Sigmoid colon (tissue), 7 donors: ENCODE results near the gene ETV1. TPM values are rescaled to one million over a fixed set of nuclear protein-coding genes. Genes with fewer than 3 reads are reported as not detected.
A peak's percentile ranks its signal among the peaks of the same experiment; 100 is the strongest.

ENCODE experiments used
- DNase-seq: peaks from one replicate; pipeline ENCODE4 v3.0.0-alpha.2; 2019
- H3K27ac ChIP-seq, 4 donors: fragments of 200-600 bp; sonication (generic); one replicate each; pipeline ENCODE4 v1.5.1; 2016 to 2019; ENCODE audit warnings: mild to moderate bottlenecking in 1 of 4
- H3K27me3 ChIP-seq, 3 donors: fragments of 200-600 bp; sonication (generic); one replicate each; pipeline ENCODE4 v1.5.1; 2019; ENCODE audit warnings: mild to moderate bottlenecking in 1 of 3
- H3K36me3 ChIP-seq, 4 donors: fragments of 200-600 bp; sonication (generic); one replicate each; pipeline ENCODE4 v1.5.1; 2016 to 2019
- H3K4me1 ChIP-seq, 4 donors: fragments of 200-600 bp; sonication (generic); one replicate each; pipeline ENCODE4 v1.5.1; 2017 to 2019
- H3K4me3 ChIP-seq, 4 donors: fragments of 200-600 bp; sonication (generic); one replicate each; pipeline ENCODE4 v1.5.1; 2017 to 2019; ENCODE audit warnings: mild to moderate bottlenecking in 2 of 4, moderate library complexity in 1 of 4
- H3K9me3 ChIP-seq, 4 donors: fragments of 200-600 bp in 3 of 4; sonication (generic) in 3 of 4; one replicate each; pipeline versions ENCODE4 v1.5.1 to v1.6.1; 2013 to 2019
- CTCF ChIP-seq, 4 experiments: fragments of 450-650 bp in 3 of 4; fragments of 200-600 bp in 1 of 4; IDR thresholded peaks; one replicate each; pipeline ENCODE4 v1.5.1; 2016 to 2019; ENCODE audit warnings: antibody characterized with exemption in 4 of 4, mild to moderate bottlenecking in 3 of 4, moderate library complexity in 2 of 4
- EP300 ChIP-seq, 4 donors: sonication (generic); formaldehyde crosslinking; IDR thresholded peaks; one replicate each; pipeline ENCODE4 v1.6.1; 2017; ENCODE audit warnings: antibody characterized with exemption in 4 of 4
- POLR2A ChIP-seq, 2 donors: fragments of 450-650 bp; IDR thresholded peaks; one replicate each; pipeline ENCODE4 v1.6.1; 2016; ENCODE audit warnings: antibody characterized with exemption in 2 of 2, mild to moderate bottlenecking in 2 of 2, moderate library complexity in 2 of 2
- POLR2AphosphoS5 ChIP-seq, 4 donors: sonication (generic); formaldehyde crosslinking; IDR thresholded peaks; one replicate each; pipeline ENCODE4 v1.6.1; 2017; ENCODE audit warnings: antibody characterized with exemption in 4 of 4
- WGBS, 2 donors: extraction: QIAGEN DNeasy Blood & Tissue Kit; methylation state at CpG; one replicate each; pipeline ENCODE4 v1.1.7; 2013; 5-methylcytosine and 5-hydroxymethylcytosine counted together
- intact Hi-C: fragments of 100-400 bp; cut with DNase I; formaldehyde crosslinking; loops from one replicate; pipeline ENCODE4 v1.15.1; 2023
- polyA plus RNA-seq, 3 donors: library from polyadenylated mRNA; stranded (reverse); fragments of 200-250 nt; gene quantifications; one replicate each; pipeline ENCODE4 v1.2.3, GENCODE V29; 2013
- total RNA-seq, 4 donors: library from RNA; depleted of rRNA; stranded (reverse); fragments of >200 nt; gene quantifications; one replicate each; pipeline ENCODE4 v1.1.0, GENCODE V29; 2016
- donor health status: healthy with polysubstance abuse.
- donor health status: Bipolar disorder and iron deficiency.
- donor health status: healthy.

The ETV1 gene
- total and polyA plus RNA-seq, 7 donors, result 0.60 to 13.6 (median 6.5) TPM

DNA sequence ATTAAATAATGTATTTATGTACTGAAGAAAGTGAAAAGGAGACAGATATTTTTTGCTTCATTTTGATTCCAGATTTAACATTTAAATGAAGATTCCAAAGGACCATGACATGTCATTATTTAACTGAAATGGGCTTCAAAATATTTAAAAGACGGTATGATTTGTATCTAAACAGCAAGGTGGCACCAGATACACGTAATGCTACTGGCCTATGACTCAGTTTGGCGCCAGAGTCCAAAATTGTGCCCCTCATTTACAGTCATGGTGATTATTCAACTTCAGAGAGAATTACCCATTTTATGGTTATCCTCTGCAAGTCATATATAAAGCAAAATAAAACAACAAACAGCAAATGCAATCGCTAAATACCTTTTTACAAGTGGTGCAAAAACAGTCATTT is 94.5 kb downstream of the ETV1 start:
- Histone ChIP-seq H3K4me3 (no peak overlapping the region), H3K9me3 (peaks cover 0 to 4% (median 0%) of the 10 kb centered on the region in 4 donors), H3K27me3 (no peaks in the 10 kb centered on the region), H3K4me1 (peaks cover 0 to 11% (median 5%) of the 10 kb centered on the region in 4 donors), H3K36me3 (no peaks in the 10 kb centered on the region), H3K27ac (no peak overlapping the region)
- intact Hi-C loops, result no loop called here
- 37 to 80% methylated on average over 4 of the region's 4 CpGs for WGBS, 2 donors
- no peak for DNase-seq
- no peak for TF ChIP-seq EP300 (IDR thresholded peaks at IDR 0.05)

- H3K9me3 ChIP-seq, result peaks cover 0 to 4% (median 0%) of the 10 kb centered on the region in 4 donors
- 72 to 73% methylated on average over 2 of the region's 2 CpGs for WGBS, 2 donors
- intact Hi-C loops, result no loop called here
- no peaks in the 10 kb centered on the region for H3K27me3 ChIP-seq
- peaks cover 0 to 11% (median 5%) of the 10 kb centered on the region in 4 donors for H3K4me1 ChIP-seq
- no peak overlapping the region for H3K4me3 ChIP-seq
- H3K27ac ChIP-seq, result no peak overlapping the region
- no peaks in the 10 kb centered on the region for H3K36me3 ChIP-seq
- no peak for DNase-seq
- TF ChIP-seq CTCF (IDR thresholded peaks at IDR 0.05) (no peak), POLR2AphosphoS5 (IDR thresholded peaks at IDR 0.05) (no peak), EP300 (IDR thresholded peaks at IDR 0.05) (no peak), POLR2A (IDR thresholded peaks at IDR 0.05) (no peak)
Measured at GRCh38 chr7:13894377-13894776, 95.1 kb downstream of the ETV1 start.

- Histone ChIP-seq H3K27ac (no peak overlapping the region), H3K27me3 (no peaks in the 10 kb centered on the region), H3K4me3 (no peak overlapping the region), H3K36me3 (no peaks in the 10 kb centered on the region), H3K4me1 (no peaks in the 10 kb centered on the region), H3K9me3 (peaks cover 0 to 4% (median 0%) of the 10 kb centered on the region in 4 donors)
- intact Hi-C loops, result no loop called here
- 88 to 89% methylated on average over 4 of the region's 4 CpGs for WGBS, 2 donors
- DNase-seq, result no peak
- TF ChIP-seq EP300 (IDR thresholded peaks at IDR 0.05) (no peak), POLR2AphosphoS5 (IDR thresholded peaks at IDR 0.05) (no peak)
Measured at GRCh38 chr7:13890793-13891192, 98.7 kb downstream of the ETV1 start.

- intact Hi-C loops, result no loop called here
- Histone ChIP-seq H3K27ac (no peak overlapping the region), H3K36me3 (no peaks in the 10 kb centered on the region), H3K4me3 (no peak overlapping the region), H3K4me1 (peaks cover 0 to 4% (median 0%) of the 10 kb centered on the region in 4 donors), H3K27me3 (no peaks in the 10 kb centered on the region), H3K9me3 (no peaks in the 10 kb centered on the region)
- no peak for DNase-seq
- TF ChIP-seq POLR2AphosphoS5 (IDR thresholded peaks at IDR 0.05) (no peak), POLR2A (IDR thresholded peaks at IDR 0.05) (no peak), CTCF (IDR thresholded peaks at IDR 0.05) (no peak), EP300 (IDR thresholded peaks at IDR 0.05) (no peak)
- WGBS, 2 donors, result 71 to 88% methylated on average over 2 of the region's 2 CpGs
Measured at GRCh38 chr7:13886356-13886755, 103.1 kb downstream of the ETV1 start.

DNA sequence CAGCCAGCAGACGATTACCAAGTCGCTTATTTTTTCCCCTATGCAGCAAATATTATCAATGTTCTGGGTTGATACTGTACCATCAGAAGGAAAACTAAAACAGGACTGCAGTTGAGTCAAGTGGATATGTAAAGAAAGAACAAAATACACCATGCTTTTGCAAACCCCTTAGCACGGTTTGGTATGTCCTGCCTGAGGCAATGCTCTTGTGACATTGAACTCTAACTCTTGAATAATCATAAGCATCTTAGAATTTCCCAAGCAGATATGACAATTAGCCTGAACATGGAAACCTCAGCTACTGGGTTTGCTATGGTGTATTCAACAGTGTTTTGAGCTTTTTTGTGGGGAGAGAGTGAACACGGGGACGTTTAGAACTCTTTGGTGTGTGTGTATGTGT is 107.4 kb downstream of the ETV1 start:
- WGBS, 2 donors, result 89 to 93% methylated on average over 5 of the region's 5 CpGs
- TF ChIP-seq POLR2A (IDR thresholded peaks at IDR 0.05) (no peak), EP300 (IDR thresholded peaks at IDR 0.05) (no peak), CTCF (IDR thresholded peaks at IDR 0.05) (no peak), POLR2AphosphoS5 (IDR thresholded peaks at IDR 0.05) (no peak)
- no peaks in the 10 kb centered on the region for H3K27me3 ChIP-seq
- H3K27ac ChIP-seq, result no peak overlapping the region
- no peak overlapping the region for H3K4me3 ChIP-seq
- no peaks in the 10 kb centered on the region for H3K9me3 ChIP-seq
- intact Hi-C loops, result no loop called here
- no peak for DNase-seq
- H3K36me3 ChIP-seq, result no peaks in the 10 kb centered on the region
- peaks cover 0 to 19% (median 8%) of the 10 kb centered on the region in 4 donors for H3K4me1 ChIP-seq

DNA sequence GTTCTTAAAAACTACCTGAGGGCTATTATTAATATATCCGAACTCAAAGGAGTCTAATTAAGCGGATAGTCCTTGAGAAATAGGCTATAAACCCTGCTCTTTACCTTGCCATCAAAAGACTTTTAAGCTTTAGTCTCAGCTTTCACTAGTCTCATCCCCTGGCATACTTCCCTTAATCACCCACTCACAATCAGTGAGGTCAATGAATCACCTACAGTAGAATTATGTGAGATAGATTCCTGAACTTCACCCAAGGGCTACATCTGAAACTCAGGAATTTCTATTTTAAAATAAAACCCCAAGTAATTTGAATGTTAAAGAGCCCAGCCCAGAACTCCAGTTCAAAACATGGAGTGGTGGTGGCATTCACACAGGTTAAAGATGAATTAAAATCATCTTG is 108.7 kb downstream of the ETV1 start:
- intact Hi-C loops, result no loop called here
- Histone ChIP-seq H3K36me3 (no peaks in the 10 kb centered on the region), H3K9me3 (no peaks in the 10 kb centered on the region), H3K4me1 (peaks cover 0 to 19% (median 8%) of the 10 kb centered on the region in 4 donors), H3K27me3 (no peaks in the 10 kb centered on the region), H3K4me3 (no peak overlapping the region), H3K27ac (peak overlapping the region in 1 of 4 donors; percentile 4)
- DNase-seq, result no peak
- 93 to 97% methylated on average over 2 of the region's 2 CpGs for WGBS, 2 donors
- TF ChIP-seq POLR2A (IDR thresholded peaks at IDR 0.05) (no peak), POLR2AphosphoS5 (IDR thresholded peaks at IDR 0.05) (no peak), CTCF (IDR thresholded peaks at IDR 0.05) (no peak), EP300 (IDR thresholded peaks at IDR 0.05) (no peak)
